ENCODE measurements around the gene DNAI1. TPM values are rescaled to one million over a fixed set of nuclear protein-coding genes. Genes with fewer than 3 reads are reported as not detected.

The DNAI1 gene
- polyA plus RNA-seq, 2 of the 4 experiments (the other 2 are of a cell fraction) = 0.27 to 0.40 TPM

DNA sequence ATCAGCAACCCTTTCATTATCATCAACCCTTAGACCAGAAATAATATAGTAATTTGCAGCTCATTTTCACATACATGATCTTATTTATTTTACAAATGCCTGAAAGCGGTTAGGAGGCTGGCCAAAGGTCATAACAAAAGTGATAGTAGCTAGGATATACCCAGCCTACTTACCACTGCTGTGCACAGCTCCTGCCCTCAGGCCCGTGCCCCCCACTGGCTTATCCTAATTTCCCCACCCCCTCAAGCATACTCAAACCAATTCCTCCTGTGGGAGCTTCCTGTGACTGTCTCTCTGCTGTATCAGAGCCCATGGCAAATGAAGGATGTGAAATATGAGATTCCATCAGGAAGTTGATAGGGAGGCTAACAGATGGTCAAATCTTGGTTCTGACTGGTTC is 15.1 kb upstream of the DNAI1 start:
- H3K4me1 ChIP-seq = no peaks in the 10 kb centered on the region
- 68% methylated on average over 2 of the region's 2 CpGs for WGBS (ENCODE audit: missing lambda C conversion rate)
- ChIA-PET CTCF (interaction anchor here (1.2 to 5.6 kb wide), 8 partner anchors 11 to 161 kb away, joined by 3 to 39 read pairs (median 13); partner anchors contain the start of genes DNAI1 and FAM219A), POLR2A (no interaction called here)
- no peak for ATAC-seq
- no peak for DNase-seq (ENCODE audit: low read depth in 1 of 2, low spot score in 1 of 2)
- no peaks in the 10 kb centered on the region for H3K9me3 ChIP-seq
- FAIRE-seq = no peak
- H3K4me3 ChIP-seq = no peak overlapping the region
- no peak overlapping the region for H3K4me2 ChIP-seq
- no peak overlapping the region for H3K27ac ChIP-seq
- TF ChIP-seq, protein P1, sequence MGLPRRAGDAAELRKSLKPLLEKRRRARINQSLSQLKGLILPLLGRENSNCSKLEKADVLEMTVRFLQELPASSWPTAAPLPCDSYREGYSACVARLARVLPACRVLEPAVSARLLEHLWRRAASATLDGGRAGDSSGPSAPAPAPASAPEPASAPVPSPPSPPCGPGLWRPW (IDR thresholded peaks at IDR 0.05) = no peak
- TF ChIP-seq, protein P2, sequence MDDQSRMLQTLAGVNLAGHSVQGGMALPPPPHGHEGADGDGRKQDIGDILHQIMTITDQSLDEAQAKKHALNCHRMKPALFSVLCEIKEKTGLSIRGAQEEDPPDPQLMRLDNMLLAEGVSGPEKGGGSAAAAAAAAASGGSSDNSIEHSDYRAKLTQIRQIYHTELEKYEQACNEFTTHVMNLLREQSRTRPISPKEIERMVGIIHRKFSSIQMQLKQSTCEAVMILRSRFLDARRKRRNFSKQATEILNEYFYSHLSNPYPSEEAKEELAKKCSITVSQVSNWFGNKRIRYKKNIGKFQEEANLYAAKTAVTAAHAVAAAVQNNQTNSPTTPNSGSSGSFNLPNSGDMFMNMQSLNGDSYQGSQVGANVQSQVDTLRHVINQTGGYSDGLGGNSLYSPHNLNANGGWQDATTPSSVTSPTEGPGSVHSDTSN (IDR thresholded peaks at IDR 0.05) = no peak
- no peak for TF ChIP-seq TFCP2L1 (CRISPR knock-in tag; IDR thresholded peaks at IDR 0.05)
- TF ChIP-seq MAZ (IDR thresholded peaks at IDR 0.05; ENCODE audit: borderline replicate concordance, low read depth, low read length) = no peak
- TF ChIP-seq CBX8 (IDR thresholded peaks at IDR 0.05) = no peak
- TF ChIP-seq ZSCAN20 (CRISPR knock-in tag; IDR thresholded peaks at IDR 0.05) = no peak
- TF ChIP-seq RAD21 (conservative IDR thresholded peaks at IDR 0.05 in 1 of 2, IDR thresholded peaks at IDR 0.05 in 1 of 2) = no peak
- no peak for TF ChIP-seq FOSL2 (IDR thresholded peaks at IDR 0.05)
- no peak for TF ChIP-seq FOSL2 (CRISPR knock-in tag; IDR thresholded peaks at IDR 0.05)

DNA sequence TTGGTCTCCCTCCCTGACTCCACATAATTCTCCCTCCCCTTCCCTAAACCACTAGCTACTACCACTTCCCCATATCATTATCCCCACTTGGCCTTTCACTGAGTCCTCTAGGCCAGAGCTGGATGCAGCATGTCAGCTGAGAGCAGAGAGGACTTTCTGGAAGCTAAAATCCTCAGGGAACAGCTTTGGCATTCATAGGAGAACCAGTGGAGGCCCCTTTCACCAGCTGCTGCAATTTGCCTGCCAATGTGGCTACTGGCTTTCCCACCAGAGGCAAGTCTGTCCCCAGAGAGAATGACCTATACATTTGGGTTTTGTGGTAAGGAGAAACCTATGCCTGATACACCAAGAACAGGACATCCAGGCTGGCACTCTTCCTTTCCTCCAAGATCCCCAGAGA is 14.6 kb upstream of the DNAI1 start:
- no peaks in the 10 kb centered on the region for H3K9me3 ChIP-seq
- no peaks in the 10 kb centered on the region for H3K4me1 ChIP-seq
- H3K4me3 ChIP-seq = no peak overlapping the region
- CTCF ChIA-PET = interaction anchor here (0.9 to 5.6 kb wide), 10 partner anchors 10 to 160 kb away, joined by 3 to 39 read pairs (median 8); partner anchors contain the start of genes DNAI1 and FAM219A
- ATAC-seq = no peak
- DNase-seq (ENCODE audit: low read depth in 1 of 2, low spot score in 1 of 2) = no peak
- H3K4me2 ChIP-seq = no peak overlapping the region
- no peak overlapping the region for H3K27ac ChIP-seq
- no peak for FAIRE-seq
- no peak for TF ChIP-seq RCOR1 (IDR thresholded peaks at IDR 0.05; ENCODE audit: low read depth, low read length)
- TF ChIP-seq ZNF302 (CRISPR knock-in tag; IDR thresholded peaks at IDR 0.05) = no peak
- TF ChIP-seq KDM5A (IDR thresholded peaks at IDR 0.05) = no peak
- TF ChIP-seq, protein P3, sequence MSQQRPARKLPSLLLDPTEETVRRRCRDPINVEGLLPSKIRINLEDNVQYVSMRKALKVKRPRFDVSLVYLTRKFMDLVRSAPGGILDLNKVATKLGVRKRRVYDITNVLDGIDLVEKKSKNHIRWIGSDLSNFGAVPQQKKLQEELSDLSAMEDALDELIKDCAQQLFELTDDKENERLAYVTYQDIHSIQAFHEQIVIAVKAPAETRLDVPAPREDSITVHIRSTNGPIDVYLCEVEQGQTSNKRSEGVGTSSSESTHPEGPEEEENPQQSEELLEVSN (IDR thresholded peaks at IDR 0.05; ENCODE audit: borderline replicate concordance, low read depth) = no peak
- TF ChIP-seq ZSCAN20 (CRISPR knock-in tag; IDR thresholded peaks at IDR 0.05) = no peak
- no peak for TF ChIP-seq EHF (CRISPR knock-in tag; IDR thresholded peaks at IDR 0.05)
- no peak for TF ChIP-seq EP300 (IDR thresholded peaks at IDR 0.05)
- TF ChIP-seq ZC3H11A (IDR thresholded peaks at IDR 0.05) = no peak
- POLR2A ChIA-PET = interaction anchor here (1.0 kb wide), 1 partner anchor 15 kb away, joined by 3 read pairs; the partner anchor contains the start of genes DNAI1 and FAM219A

DNA sequence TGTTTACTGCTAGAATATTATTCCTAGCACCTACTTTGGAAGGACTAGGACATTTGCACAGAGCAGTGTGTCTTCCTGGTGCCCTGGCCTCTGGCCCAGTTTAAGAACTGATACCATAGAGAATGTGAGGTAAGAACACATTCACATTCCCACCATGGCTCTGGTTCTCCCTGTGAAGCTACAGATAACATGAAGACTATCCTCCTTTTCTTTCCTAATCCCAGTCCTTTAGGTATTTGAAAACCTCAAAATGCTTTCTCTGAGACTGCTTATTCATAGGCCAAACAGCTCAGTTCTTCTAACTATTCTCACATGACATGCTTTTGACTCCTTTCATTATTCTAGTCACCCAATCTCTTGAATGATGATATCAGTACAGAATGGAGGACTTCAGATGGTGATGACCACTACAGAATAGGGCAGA is 12.1 kb upstream of the DNAI1 start:
- POLR2A ChIA-PET = no interaction called here
- Histone ChIP-seq H3K4me1 (no peaks in the 10 kb centered on the region), H3K9me3 (no peaks in the 10 kb centered on the region), H3K27ac (no peak overlapping the region), H3K4me3 (no peak overlapping the region), H3K4me2 (no peak overlapping the region)
- DNase-seq (ENCODE audit: low read depth in 1 of 2, low spot score in 1 of 2) (no peak), FAIRE-seq (no peak), ATAC-seq (no peak)
- TF ChIP-seq CHD2 (IDR thresholded peaks at IDR 0.05; ENCODE audit: low read length, partially characterized antibody) (no peak), RNF2 (IDR thresholded peaks at IDR 0.05; ENCODE audit: borderline replicate concordance, low read depth) (no peak), BHLHE40 (IDR thresholded peaks at IDR 0.05; ENCODE audit: low read depth, low read length) (no peak), SREBF2 (IDR thresholded peaks at IDR 0.05) (no peak), JUN (IDR thresholded peaks at IDR 0.05) (no peak), POLR2A (IDR thresholded peaks at IDR 0.05; ENCODE audit: low read length) (no peak), HDAC2 (IDR thresholded peaks at IDR 0.05) (no peak), FOXS1 (CRISPR knock-in tag; IDR thresholded peaks at IDR 0.05) (no peak), NR3C1 (IDR thresholded peaks at IDR 0.05) (no peak), NFE2L2 (conservative IDR thresholded peaks at IDR 0.05; ENCODE audit: low read length) (no peak), RFX5 (IDR thresholded peaks at IDR 0.05) (no peak), EP300 (IDR thresholded peaks at IDR 0.05) (no peak), HOXA7 (CRISPR knock-in tag; IDR thresholded peaks at IDR 0.05) (no peak), RARB (CRISPR knock-in tag; IDR thresholded peaks at IDR 0.05) (no peak), ZFP36 (IDR thresholded peaks at IDR 0.05; ENCODE audit: borderline replicate concordance, partially characterized antibody) (no peak)
- TF ChIP-seq, protein P4, sequence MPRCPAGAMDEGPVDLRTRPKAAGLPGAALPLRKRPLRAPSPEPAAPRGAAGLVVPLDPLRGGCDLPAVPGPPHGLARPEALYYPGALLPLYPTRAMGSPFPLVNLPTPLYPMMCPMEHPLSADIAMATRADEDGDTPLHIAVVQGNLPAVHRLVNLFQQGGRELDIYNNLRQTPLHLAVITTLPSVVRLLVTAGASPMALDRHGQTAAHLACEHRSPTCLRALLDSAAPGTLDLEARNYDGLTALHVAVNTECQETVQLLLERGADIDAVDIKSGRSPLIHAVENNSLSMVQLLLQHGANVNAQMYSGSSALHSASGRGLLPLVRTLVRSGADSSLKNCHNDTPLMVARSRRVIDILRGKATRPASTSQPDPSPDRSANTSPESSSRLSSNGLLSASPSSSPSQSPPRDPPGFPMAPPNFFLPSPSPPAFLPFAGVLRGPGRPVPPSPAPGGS (IDR thresholded peaks at IDR 0.05) = no peak
- TF ChIP-seq, protein P5, sequence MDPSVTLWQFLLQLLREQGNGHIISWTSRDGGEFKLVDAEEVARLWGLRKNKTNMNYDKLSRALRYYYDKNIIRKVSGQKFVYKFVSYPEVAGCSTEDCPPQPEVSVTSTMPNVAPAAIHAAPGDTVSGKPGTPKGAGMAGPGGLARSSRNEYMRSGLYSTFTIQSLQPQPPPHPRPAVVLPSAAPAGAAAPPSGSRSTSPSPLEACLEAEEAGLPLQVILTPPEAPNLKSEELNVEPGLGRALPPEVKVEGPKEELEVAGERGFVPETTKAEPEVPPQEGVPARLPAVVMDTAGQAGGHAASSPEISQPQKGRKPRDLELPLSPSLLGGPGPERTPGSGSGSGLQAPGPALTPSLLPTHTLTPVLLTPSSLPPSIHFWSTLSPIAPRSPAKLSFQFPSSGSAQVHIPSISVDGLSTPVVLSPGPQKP (IDR thresholded peaks at IDR 0.05; ENCODE audit: low read depth, low read length) = no peak
- TF ChIP-seq, protein P6, sequence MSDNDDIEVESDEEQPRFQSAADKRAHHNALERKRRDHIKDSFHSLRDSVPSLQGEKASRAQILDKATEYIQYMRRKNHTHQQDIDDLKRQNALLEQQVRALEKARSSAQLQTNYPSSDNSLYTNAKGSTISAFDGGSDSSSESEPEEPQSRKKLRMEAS (IDR thresholded peaks at IDR 0.05) = no peak
- TF ChIP-seq, protein P7, sequence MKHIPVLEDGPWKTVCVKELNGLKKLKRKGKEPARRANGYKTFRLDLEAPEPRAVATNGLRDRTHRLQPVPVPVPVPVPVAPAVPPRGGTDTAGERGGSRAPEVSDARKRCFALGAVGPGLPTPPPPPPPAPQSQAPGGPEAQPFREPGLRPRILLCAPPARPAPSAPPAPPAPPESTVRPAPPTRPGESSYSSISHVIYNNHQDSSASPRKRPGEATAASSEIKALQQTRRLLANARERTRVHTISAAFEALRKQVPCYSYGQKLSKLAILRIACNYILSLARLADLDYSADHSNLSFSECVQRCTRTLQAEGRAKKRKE (CRISPR knock-in tag; IDR thresholded peaks at IDR 0.05; ENCODE audit: low read depth) = no peak
- CTCF ChIA-PET = interaction anchor here (0.6 to 5.6 kb wide), 17 partner anchors 8 to 1224 kb away, joined by 3 to 39 read pairs (median 4); partner anchors contain the start of genes DNAI1 and FAM219A
